ENCODE measurements around the gene PBX1. TPM values are rescaled to one million over a fixed set of nuclear protein-coding genes. Genes with fewer than 3 reads are reported as not detected.

The PBX1 gene
- total RNA-seq, 1 donor from 2014 or later, result not detected

- no peak overlapping the region for H3K27ac Mint-ChIP-seq
- intact Hi-C loops (cut with micrococcal nuclease), result no loop called here
- no peaks in the 10 kb centered on the region for H3K36me3 Mint-ChIP-seq (ENCODE audit: low read depth)
- no peak for DNase-seq (ENCODE audit: low spot score)
- H3K27me3 Mint-ChIP-seq (ENCODE audit: insufficient read depth), result no peaks in the 10 kb centered on the region
- H3K4me3 Mint-ChIP-seq, result no peak overlapping the region
- H3K4me1 Mint-ChIP-seq (ENCODE audit: low read depth), result no peaks in the 10 kb centered on the region
- peaks cover 6% of the 10 kb centered on the region for H3K9me3 Mint-ChIP-seq
These were observed 154.6 kb downstream of the PBX1 start for GRCh38 chr1:164713456-164714207.

GRCh38 chr1:164716992-164717703 is 158.2 kb downstream of the PBX1 start:
- Mint-ChIP-seq H3K4me3 (no peak overlapping the region), H3K9me3 (peaks cover 6% of the 10 kb centered on the region), H3K4me1 (ENCODE audit: low read depth) (peaks cover 8% of the 10 kb centered on the region), H3K27me3 (ENCODE audit: insufficient read depth) (peaks cover 2% of the 10 kb centered on the region), H3K27ac (no peak overlapping the region), H3K36me3 (ENCODE audit: low read depth) (no peaks in the 10 kb centered on the region)
- intact Hi-C loops (cut with micrococcal nuclease), result no loop called here
- DNase-seq (ENCODE audit: low spot score), result no peak

DNA sequence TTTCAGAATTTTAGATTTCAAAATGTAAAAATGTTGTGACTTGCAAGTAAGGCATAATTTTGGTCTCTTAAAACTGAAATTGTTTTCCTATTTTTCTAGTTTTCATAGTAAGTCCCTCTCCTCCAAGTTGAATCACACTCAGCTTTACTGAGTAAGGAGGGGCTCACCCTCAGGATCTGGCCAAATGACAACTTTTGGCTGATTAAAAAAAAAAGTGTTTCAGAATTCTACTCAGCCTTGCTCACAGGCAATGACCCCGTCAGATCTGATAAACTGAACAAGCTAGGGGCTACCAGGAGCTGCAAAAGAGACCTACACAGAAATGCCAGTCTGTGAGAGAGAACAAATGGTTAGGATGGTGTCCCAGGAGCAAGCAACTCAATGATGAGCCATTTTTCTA is 159.8 kb downstream of the PBX1 start:
- Mint-ChIP-seq H3K27ac (no peak overlapping the region), H3K9me3 (peaks cover 12% of the 10 kb centered on the region), H3K36me3 (ENCODE audit: low read depth) (no peaks in the 10 kb centered on the region), H3K4me3 (no peak overlapping the region), H3K4me1 (ENCODE audit: low read depth) (peaks cover 8% of the 10 kb centered on the region), H3K27me3 (ENCODE audit: insufficient read depth) (peaks cover 2% of the 10 kb centered on the region)
- intact Hi-C loops (cut with micrococcal nuclease), result no loop called here
- DNase-seq (ENCODE audit: low spot score), result no peak

- Mint-ChIP-seq H3K4me3 (no peak overlapping the region), H3K27me3 (ENCODE audit: insufficient read depth) (peaks cover 2% of the 10 kb centered on the region), H3K9me3 (peaks cover 12% of the 10 kb centered on the region), H3K27ac (no peak overlapping the region), H3K36me3 (ENCODE audit: low read depth) (no peaks in the 10 kb centered on the region), H3K4me1 (ENCODE audit: low read depth) (peaks cover 8% of the 10 kb centered on the region)
- no peak for DNase-seq (ENCODE audit: low spot score)
- intact Hi-C loops (cut with micrococcal nuclease), result no loop called here
These were observed 160.9 kb downstream of the PBX1 start for GRCh38 chr1:164719676-164720439.

GRCh38 chr1:164720440-164721227 is 161.7 kb downstream of the PBX1 start:
- Mint-ChIP-seq H3K4me1 (ENCODE audit: low read depth) (peaks cover 8% of the 10 kb centered on the region), H3K27ac (no peak overlapping the region), H3K36me3 (ENCODE audit: low read depth) (no peaks in the 10 kb centered on the region), H3K27me3 (ENCODE audit: insufficient read depth) (peaks cover 2% of the 10 kb centered on the region), H3K9me3 (peaks cover 12% of the 10 kb centered on the region), H3K4me3 (no peak overlapping the region)
- intact Hi-C loops (cut with micrococcal nuclease), result no loop called here
- DNase-seq (ENCODE audit: low spot score), result no peak

GRCh38 chr1:164721228-164721496 is 162.2 kb downstream of the PBX1 start:
- H3K36me3 Mint-ChIP-seq (ENCODE audit: low read depth), result no peaks in the 10 kb centered on the region
- intact Hi-C loops (cut with micrococcal nuclease), result no loop called here
- H3K4me3 Mint-ChIP-seq, result no peak overlapping the region
- H3K27ac Mint-ChIP-seq, result no peak overlapping the region
- H3K27me3 Mint-ChIP-seq (ENCODE audit: insufficient read depth), result peaks cover 2% of the 10 kb centered on the region
- no peak for DNase-seq (ENCODE audit: low spot score)
- peaks cover 12% of the 10 kb centered on the region for H3K9me3 Mint-ChIP-seq
- peaks cover 8% of the 10 kb centered on the region for H3K4me1 Mint-ChIP-seq (ENCODE audit: low read depth)

DNA sequence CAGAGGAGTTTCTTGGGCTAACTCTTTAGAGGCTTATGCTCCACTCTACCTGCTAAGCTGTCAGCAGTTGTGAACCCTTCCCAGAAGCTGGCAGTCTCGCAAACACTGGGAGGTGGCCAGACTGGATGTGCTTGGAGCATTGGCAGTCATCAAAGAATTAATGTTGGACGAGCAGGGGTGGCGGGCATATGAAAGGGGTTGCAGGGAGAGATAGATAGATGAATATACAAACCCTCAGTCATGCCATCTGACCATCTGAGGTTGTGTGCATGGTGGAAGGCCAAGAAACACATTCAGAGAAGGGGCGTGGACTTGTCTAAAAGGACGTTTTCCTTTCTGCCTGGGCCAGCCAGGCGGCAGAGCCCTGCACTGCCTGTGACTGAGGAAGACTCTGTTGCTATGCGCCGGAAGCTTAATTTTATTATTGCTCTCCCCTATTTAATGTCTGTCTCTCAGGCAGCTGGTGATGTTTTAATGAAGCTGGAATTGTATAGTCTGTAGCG is 164.4 kb downstream of the PBX1 start:
- H3K4me1 Mint-ChIP-seq (ENCODE audit: low read depth), result peaks cover 8% of the 10 kb centered on the region
- no peak for DNase-seq (ENCODE audit: low spot score)
- no peak overlapping the region for H3K27ac Mint-ChIP-seq
- peaks cover 5% of the 10 kb centered on the region for H3K9me3 Mint-ChIP-seq
- peaks cover 2% of the 10 kb centered on the region for H3K27me3 Mint-ChIP-seq (ENCODE audit: insufficient read depth)
- no peaks in the 10 kb centered on the region for H3K36me3 Mint-ChIP-seq (ENCODE audit: low read depth)
- no peak overlapping the region for H3K4me3 Mint-ChIP-seq
- intact Hi-C loops (cut with micrococcal nuclease), result no loop called here

DNA sequence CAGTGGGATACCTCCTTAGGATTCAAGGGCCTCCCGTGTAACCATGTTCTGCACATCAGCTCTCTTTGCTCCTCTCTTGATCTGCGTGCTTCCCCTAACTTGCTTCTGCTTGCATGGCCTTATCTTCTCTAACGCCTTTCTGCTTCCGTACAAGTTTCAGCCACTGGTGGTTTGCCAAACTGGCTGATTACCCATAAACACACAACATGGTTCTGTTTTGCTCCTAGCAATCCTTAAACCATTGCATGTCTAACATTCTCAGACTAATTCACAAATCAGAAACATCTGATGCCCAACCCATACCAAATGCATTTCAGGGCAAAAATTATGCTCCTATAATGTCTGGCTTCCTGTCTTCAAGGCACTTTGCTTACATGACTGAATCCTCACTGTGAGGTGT is 166.4 kb downstream of the PBX1 start:
- H3K4me3 Mint-ChIP-seq, result no peak overlapping the region
- no peak for DNase-seq (ENCODE audit: low spot score)
- H3K36me3 Mint-ChIP-seq (ENCODE audit: low read depth), result no peaks in the 10 kb centered on the region
- H3K4me1 Mint-ChIP-seq (ENCODE audit: low read depth), result peaks cover 8% of the 10 kb centered on the region
- H3K27ac Mint-ChIP-seq, result no peak overlapping the region
- H3K9me3 Mint-ChIP-seq, result peaks cover 5% of the 10 kb centered on the region
- peaks cover 2% of the 10 kb centered on the region for H3K27me3 Mint-ChIP-seq (ENCODE audit: insufficient read depth)
- intact Hi-C loops (cut with micrococcal nuclease), result no loop called here

- Mint-ChIP-seq H3K9me3 (peaks cover 5% of the 10 kb centered on the region), H3K27ac (no peak overlapping the region), H3K36me3 (ENCODE audit: low read depth) (no peaks in the 10 kb centered on the region), H3K4me1 (ENCODE audit: low read depth) (peaks cover under 1% of the 10 kb centered on the region), H3K4me3 (no peak overlapping the region), H3K27me3 (ENCODE audit: insufficient read depth) (peaks cover 2% of the 10 kb centered on the region)
- intact Hi-C loops (cut with micrococcal nuclease), result no loop called here
- DNase-seq (ENCODE audit: low spot score), result no peak
These were observed 167.3 kb downstream of the PBX1 start for GRCh38 chr1:164726235-164726634.

DNA sequence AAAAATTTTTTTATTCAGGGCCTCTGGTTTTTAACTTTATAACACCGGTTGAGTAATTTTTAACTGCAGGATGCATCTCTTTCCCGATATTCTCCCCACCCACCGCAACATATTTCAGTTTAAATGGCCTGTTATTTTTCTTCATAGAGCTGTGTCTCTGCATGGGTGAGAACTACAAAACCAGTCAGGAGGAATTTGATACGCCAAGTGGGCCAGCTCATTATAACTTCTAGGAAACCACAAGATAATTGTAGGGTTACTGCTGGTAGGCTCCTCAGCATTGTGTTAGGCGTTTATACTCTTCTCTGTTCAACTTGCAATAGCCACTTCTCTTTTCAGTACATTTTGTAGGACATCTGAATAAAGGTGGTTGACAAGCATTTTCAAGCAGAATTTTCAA is 169.7 kb downstream of the PBX1 start:
- Mint-ChIP-seq H3K36me3 (ENCODE audit: low read depth) (no peaks in the 10 kb centered on the region), H3K4me3 (no peak overlapping the region), H3K27me3 (ENCODE audit: insufficient read depth) (peaks cover 2% of the 10 kb centered on the region), H3K9me3 (no peaks in the 10 kb centered on the region), H3K4me1 (ENCODE audit: low read depth) (no peaks in the 10 kb centered on the region), H3K27ac (no peak overlapping the region)
- DNase-seq (ENCODE audit: low spot score), result no peak
- intact Hi-C loops (cut with micrococcal nuclease), result no loop called here

- H3K27ac Mint-ChIP-seq, result no peak overlapping the region
- H3K4me1 Mint-ChIP-seq (ENCODE audit: low read depth), result no peaks in the 10 kb centered on the region
- no peak overlapping the region for H3K4me3 Mint-ChIP-seq
- H3K27me3 Mint-ChIP-seq (ENCODE audit: insufficient read depth), result peaks cover 2% of the 10 kb centered on the region
- intact Hi-C loops (cut with micrococcal nuclease), result no loop called here
- H3K9me3 Mint-ChIP-seq, result no peaks in the 10 kb centered on the region
- no peaks in the 10 kb centered on the region for H3K36me3 Mint-ChIP-seq (ENCODE audit: low read depth)
- DNase-seq (ENCODE audit: low spot score), result no peak
These were observed 172.3 kb downstream of the PBX1 start for GRCh38 chr1:164731161-164731876.

DNA sequence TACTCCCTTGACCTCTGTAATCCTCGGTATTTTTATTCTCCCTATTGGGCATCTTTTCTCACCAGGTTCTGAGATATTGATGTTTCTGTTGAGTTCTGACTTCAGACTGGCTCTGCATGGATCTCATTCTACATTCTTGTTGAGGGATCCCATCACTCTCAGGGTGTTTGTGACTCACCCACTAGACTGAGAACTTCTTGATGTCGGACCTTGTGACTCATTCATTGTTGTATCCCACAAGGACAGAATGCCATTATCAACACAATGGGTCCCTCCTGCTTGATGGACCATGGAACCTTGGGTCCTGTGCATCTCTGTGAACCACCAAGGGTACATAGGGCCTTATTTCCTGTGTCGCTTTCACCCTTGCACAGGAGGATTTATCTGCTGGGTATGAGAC is 174.1 kb downstream of the PBX1 start:
- Mint-ChIP-seq H3K4me1 (ENCODE audit: low read depth) (no peaks in the 10 kb centered on the region), H3K36me3 (ENCODE audit: low read depth) (no peaks in the 10 kb centered on the region), H3K27me3 (ENCODE audit: insufficient read depth) (peaks cover 2% of the 10 kb centered on the region), H3K27ac (no peak overlapping the region), H3K4me3 (no peak overlapping the region), H3K9me3 (no peaks in the 10 kb centered on the region)
- intact Hi-C loops (cut with micrococcal nuclease), result no loop called here
- no peak for DNase-seq (ENCODE audit: low spot score)
